Measurements from ENCODE around the gene AKIP1.
"Not testable (repeated sequence)": the region's sequence is repeated elsewhere in the genome, so short reads cannot be mapped to it uniquely, and the experiment has no call there.

Gene AKIP1

GRCh38 chr11:8917157-8917825 lies 6.3 kb downstream of the AKIP1 start:
- no peak for DNase-seq

- no peak for DNase-seq
Observed at GRCh38 chr11:8922691-8923090, 11.7 kb downstream of the AKIP1 start.

GRCh38 chr11:8925711-8926110 lies 14.7 kb downstream of the AKIP1 start:
- DNase-seq: no peak

- DNase-seq: no peak
Observed at GRCh38 chr11:8926236-8926635, 15.2 kb downstream of the AKIP1 start.

- no peak for DNase-seq
Observed at GRCh38 chr11:8927233-8927632, 16.2 kb downstream of the AKIP1 start.

- DNase-seq: no peak
Observed at GRCh38 chr11:8928205-8928604, 17.2 kb downstream of the AKIP1 start.

GRCh38 chr11:8928981-8929615 lies 18.1 kb downstream of the AKIP1 start:
- no peak for DNase-seq

GRCh38 chr11:8930456-8931175 lies 19.6 kb downstream of the AKIP1 start:
- DNase-seq: no peak

- DNase-seq: no peak
Observed at GRCh38 chr11:8932564-8933180, 21.7 kb downstream of the AKIP1 start, which contains the start of gene C11orf16. C11orf16 (minus strand) TSS chr11:8932947; CDS start chr11:8932308, 639 bp downstream.

GRCh38 chr11:8933931-8934330 lies 22.9 kb downstream of the AKIP1 start:
- DNase-seq: no peak

- no peak for DNase-seq
Observed at GRCh38 chr11:8934742-8935488, 23.9 kb downstream of the AKIP1 start.

GRCh38 chr11:8935789-8936188 lies 24.8 kb downstream of the AKIP1 start:
- DNase-seq: not testable (repeated sequence)

- DNase-seq: no peak
Observed at GRCh38 chr11:8937159-8937558, 26.2 kb downstream of the AKIP1 start.

GRCh38 chr11:8937659-8938058 lies 26.7 kb downstream of the AKIP1 start:
- DNase-seq: no peak

- no peak for DNase-seq
Observed at GRCh38 chr11:8941341-8942103, 30.5 kb downstream of the AKIP1 start.

- DNase-seq: no peak
Observed at GRCh38 chr11:8942518-8943066, 31.6 kb downstream of the AKIP1 start, which contains the start of gene ASCL3. ASCL3 (minus strand) TSS chr11:8943016; CDS start chr11:8938161, 4,855 bp downstream.

GRCh38 chr11:8947230-8947943 lies 36.4 kb downstream of the AKIP1 start:
- DNase-seq: no peak

GRCh38 chr11:8948886-8949285 lies 37.9 kb downstream of the AKIP1 start:
- no peak for DNase-seq

- DNase-seq: no peak
Observed at GRCh38 chr11:8956860-8957259, 45.9 kb downstream of the AKIP1 start.

- no peak for DNase-seq
Observed at GRCh38 chr11:8959546-8960166, 48.7 kb downstream of the AKIP1 start.

All from stimulated activated CD4-positive, alpha-beta T cell treated with anti-CD3 and anti-CD28 coated beads, Interleukin-1b, Interleukin-23, amount 100 ng/mL, for 48 hours (primary cell).